Esophagus muscularis mucosa (tissue), 3 donors: ENCODE data around the gene WAS.

Experiments
- POLR2AphosphoS5 ChIP-seq, 2 donors: sonication (generic); formaldehyde crosslinking; IDR thresholded peaks; one replicate each; pipeline ENCODE4 v1.6.1; 2017; ENCODE audit warnings: antibody characterized with exemption in 2 of 2
- TF ChIP-seq, protein P1 (sequence below), 3 experiments: fragments of 200-600 bp in 2 of 3; fragments of 450-650 bp in 1 of 3; sonication (generic) in 2 of 3; IDR thresholded peaks; one replicate each; pipeline ENCODE4 v1.5.1; 2017 to 2019; ENCODE audit warnings: antibody characterized with exemption in 3 of 3, mild to moderate bottlenecking in 2 of 3, moderate library complexity in 1 of 3

DNA sequence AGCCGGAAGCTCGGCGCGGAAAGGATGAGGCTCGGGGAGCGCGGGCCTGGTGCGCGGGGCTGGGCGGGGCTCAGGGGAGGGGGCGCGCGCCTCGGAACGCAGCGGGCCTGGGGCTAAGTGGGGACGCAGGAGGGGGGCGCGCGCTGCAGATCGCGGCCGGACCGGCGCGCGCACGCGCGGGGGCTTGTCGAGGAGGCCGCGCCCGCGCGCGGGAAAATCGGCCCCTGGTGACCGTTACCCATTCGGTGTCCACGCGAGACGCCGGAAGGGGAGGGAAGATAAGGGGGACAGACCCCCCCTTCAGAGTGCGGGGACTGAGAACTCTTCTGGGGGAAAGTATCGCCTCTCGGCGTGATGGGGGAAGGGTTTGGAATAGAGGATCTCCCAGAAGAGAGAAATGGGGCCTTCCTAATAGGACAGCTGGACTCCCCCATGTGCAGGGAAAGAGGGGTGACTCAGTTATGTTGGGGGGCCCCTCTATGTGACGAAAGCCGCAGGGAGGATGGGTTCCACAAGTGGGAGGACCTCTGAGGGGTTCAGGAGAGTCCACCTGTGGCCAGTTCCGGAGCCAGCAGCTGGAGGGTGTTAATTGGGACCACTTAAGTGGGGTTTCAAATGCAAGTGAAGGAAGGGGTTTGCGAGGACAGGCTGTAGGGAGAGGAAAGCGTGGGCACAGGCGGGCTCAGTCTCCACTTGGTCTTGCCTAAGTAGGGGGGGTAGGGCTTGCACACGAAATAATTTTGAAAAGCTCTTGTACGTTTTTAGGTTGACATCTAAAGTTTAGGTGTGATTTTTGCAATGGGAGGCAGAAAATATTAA, 13.5 kb downstream of the WAS start:
- TF ChIP-seq, protein P1, sequence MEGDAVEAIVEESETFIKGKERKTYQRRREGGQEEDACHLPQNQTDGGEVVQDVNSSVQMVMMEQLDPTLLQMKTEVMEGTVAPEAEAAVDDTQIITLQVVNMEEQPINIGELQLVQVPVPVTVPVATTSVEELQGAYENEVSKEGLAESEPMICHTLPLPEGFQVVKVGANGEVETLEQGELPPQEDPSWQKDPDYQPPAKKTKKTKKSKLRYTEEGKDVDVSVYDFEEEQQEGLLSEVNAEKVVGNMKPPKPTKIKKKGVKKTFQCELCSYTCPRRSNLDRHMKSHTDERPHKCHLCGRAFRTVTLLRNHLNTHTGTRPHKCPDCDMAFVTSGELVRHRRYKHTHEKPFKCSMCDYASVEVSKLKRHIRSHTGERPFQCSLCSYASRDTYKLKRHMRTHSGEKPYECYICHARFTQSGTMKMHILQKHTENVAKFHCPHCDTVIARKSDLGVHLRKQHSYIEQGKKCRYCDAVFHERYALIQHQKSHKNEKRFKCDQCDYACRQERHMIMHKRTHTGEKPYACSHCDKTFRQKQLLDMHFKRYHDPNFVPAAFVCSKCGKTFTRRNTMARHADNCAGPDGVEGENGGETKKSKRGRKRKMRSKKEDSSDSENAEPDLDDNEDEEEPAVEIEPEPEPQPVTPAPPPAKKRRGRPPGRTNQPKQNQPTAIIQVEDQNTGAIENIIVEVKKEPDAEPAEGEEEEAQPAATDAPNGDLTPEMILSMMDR (IDR thresholded peaks at IDR 0.05), result no peak
- no peak for TF ChIP-seq POLR2AphosphoS5 (IDR thresholded peaks at IDR 0.05)
